BE2C (cell line): ENCODE measurements around the gene CCDC88B.
A peak's percentile ranks its signal among the peaks of the same experiment; 100 is the strongest.

ENCODE experiments used
- DNase-seq: peaks from one replicate; pipeline ENCODE4 v3.0.0-alpha.2; 2020
- H3K27me3 ChIP-seq: fragments of 250-450 bp; sonication (Bioruptor Pico); 2 replicates; pipeline ENCODE4 v1.5.1; 2020; ENCODE audit warnings: mild to moderate bottlenecking
- H3K36me3 ChIP-seq: fragments of 250-450 bp; sonication (Bioruptor Pico); 2 replicates; pipeline ENCODE4 v1.5.1; 2020; ENCODE audit warnings: mild to moderate bottlenecking
- H3K4me1 ChIP-seq: fragments of 250-450 bp; sonication (Bioruptor Pico); 2 replicates; pipeline ENCODE4 v1.5.1; 2020
- H3K4me3 ChIP-seq: 2 replicates; pipeline ENCODE4 v1.5.1; 2011; ENCODE audit warnings: low read depth, low read length
- H3K9me3 ChIP-seq: fragments of 250-450 bp; sonication (Bioruptor Pico); 2 replicates; pipeline ENCODE4 v1.5.1; 2020
- CTCF ChIP-seq: IDR thresholded peaks from 2 replicates; pipeline ENCODE4 v1.5.1; 2012; ENCODE audit warnings: mild to moderate bottlenecking, low read depth, low read length

CCDC88B gene

GRCh38 chr11:64298966-64299846 is 40.8 kb upstream of the CCDC88B start:
- Histone ChIP-seq H3K27me3 (peaks cover 41% of the 10 kb centered on the region), H3K4me1 (no peaks in the 10 kb centered on the region), H3K36me3 (no peaks in the 10 kb centered on the region), H3K4me3 (0 out of 2 replicates have a peak overlapping the region, but pooled peaks have one; percentile 11), H3K9me3 (no peaks in the 10 kb centered on the region)
- no peak for DNase-seq
- no peak for TF ChIP-seq CTCF

GRCh38 chr11:64299847-64300648 is 40.0 kb upstream of the CCDC88B start, which contains the start of gene CATSPERZ:
CATSPERZ (plus strand) TSS chr11:64300358; CDS start chr11:64300411, 53 bp downstream.
- no peak for DNase-seq
- TF ChIP-seq CTCF: no peak
- H3K36me3 ChIP-seq: no peaks in the 10 kb centered on the region
- H3K9me3 ChIP-seq: no peaks in the 10 kb centered on the region
- peak within 1 kb of the TSS; percentile 34 for H3K4me3 ChIP-seq
- no peaks in the 10 kb centered on the region for H3K4me1 ChIP-seq
- H3K27me3 ChIP-seq: peaks cover 41% of the 10 kb centered on the region

GRCh38 chr11:64303109-64304031 is 36.6 kb upstream of the CCDC88B start:
- no peak overlapping the region for H3K4me3 ChIP-seq
- TF ChIP-seq CTCF: no peak
- no peaks in the 10 kb centered on the region for H3K4me1 ChIP-seq
- H3K36me3 ChIP-seq: no peaks in the 10 kb centered on the region
- no peaks in the 10 kb centered on the region for H3K9me3 ChIP-seq
- H3K27me3 ChIP-seq: peaks cover 24% of the 10 kb centered on the region
- no peak for DNase-seq

GRCh38 chr11:64304032-64304315 is 36.0 kb upstream of the CCDC88B start:
- Histone ChIP-seq H3K36me3 (no peaks in the 10 kb centered on the region), H3K27me3 (peaks cover 20% of the 10 kb centered on the region), H3K4me1 (no peaks in the 10 kb centered on the region), H3K4me3 (no peak overlapping the region), H3K9me3 (no peaks in the 10 kb centered on the region)
- no peak for TF ChIP-seq CTCF
- DNase-seq: no peak

- Histone ChIP-seq H3K4me1 (no peaks in the 10 kb centered on the region), H3K9me3 (no peaks in the 10 kb centered on the region), H3K36me3 (no peaks in the 10 kb centered on the region), H3K4me3 (peak overlapping the region; percentile 59), H3K27me3 (peaks cover 14% of the 10 kb centered on the region)
- TF ChIP-seq CTCF: peak; percentile 77
- peak; percentile 89 for DNase-seq
Observed at GRCh38 chr11:64304316-64305072, 35.5 kb upstream of the CCDC88B start.
